NCI-H2107 (cell line): ENCODE data around the gene TMEM170B.

Source experiments
- DNase-seq: peaks from one replicate; lab custom pipeline; 2025; lab: John Stamatoyannopoulos, UW

Gene TMEM170B

DNA sequence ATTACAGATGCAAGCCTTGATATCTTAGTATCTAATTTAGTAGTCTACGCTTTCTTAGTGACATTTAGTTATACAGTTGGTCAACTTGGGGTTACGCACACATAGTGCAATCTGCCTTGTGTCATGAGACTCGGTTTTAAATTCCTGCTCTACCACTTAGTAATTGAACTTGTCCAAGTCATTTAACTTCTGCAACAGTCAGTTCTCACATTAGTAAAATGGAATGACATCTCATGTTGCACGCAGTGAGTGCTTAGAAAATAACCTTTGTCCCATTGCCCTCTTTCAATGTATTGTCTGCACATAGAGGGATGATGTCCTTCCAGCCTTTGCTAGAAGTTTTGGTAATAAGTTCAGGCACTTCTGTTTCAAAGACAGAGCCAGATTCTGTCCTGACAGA is 48.6 kb downstream of the TMEM170B start:
- no peak for DNase-seq

DNA sequence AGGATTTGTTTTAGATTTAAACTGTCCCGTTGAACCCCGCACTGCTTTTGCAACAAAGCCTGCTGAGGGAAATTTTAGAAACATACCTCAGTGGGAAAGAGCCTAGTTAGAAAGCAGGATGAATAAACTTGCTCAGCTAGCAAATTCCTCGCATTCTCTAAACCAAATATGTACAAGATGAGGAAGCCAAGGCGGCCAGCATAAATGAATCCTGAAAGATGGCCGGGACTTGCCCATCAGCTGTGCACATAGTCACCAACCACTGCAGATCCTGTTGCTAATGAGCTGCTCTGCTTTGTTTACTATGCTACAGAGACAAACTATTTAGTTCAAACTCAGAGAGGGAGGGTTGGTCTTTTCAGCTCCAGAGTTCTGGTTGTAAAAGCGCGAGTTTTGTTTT is 49.0 kb downstream of the TMEM170B start:
- no peak for DNase-seq

DNA sequence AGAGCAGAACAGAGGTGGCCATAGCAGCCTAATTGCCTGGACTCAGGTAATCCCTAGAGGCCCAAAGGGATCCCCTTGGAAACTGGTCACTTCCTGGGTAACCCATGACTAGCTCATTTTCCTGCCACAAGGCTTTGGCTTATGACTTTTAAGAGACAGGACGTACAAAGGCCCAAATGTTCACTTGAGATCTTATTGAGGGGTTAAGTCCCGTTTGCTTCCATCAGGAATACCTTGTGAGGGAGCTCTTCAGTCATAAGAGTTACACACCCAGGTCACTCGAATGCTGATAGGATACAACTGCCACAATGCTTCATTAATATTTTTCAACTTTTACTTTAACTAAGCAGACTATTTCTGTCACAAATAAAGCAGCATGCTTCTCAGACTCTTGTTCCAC is 51.7 kb downstream of the TMEM170B start:
- no peak for DNase-seq

DNA sequence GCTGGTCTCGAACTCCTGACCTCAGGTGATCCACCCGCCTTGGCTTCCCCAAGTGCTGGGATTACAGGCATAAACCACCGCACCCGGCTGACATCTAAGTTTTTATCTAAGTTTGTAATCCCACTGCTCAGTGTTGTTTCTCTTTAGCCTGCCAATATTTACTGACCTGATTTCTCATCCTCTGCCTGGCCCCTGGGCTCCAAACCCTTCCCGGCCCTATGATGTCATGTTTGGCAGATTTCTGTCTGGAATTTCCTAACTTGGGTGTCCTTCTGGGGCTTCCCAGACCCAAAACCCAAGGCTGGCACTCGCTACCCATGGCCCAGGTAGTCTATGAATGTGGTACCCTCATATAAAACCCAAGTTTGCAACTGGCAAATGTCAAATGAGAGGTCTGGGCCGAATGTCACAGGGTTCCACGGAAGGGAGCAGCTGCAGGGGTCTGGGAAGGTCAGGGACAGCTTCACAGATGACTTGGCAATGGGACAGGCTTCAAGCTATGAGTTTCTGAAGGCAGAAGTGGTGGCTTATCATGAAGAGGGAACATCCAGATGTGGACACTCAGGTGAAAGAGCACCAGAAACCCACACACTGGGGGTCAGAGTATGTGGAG is 54.9 kb downstream of the TMEM170B start:
- no peak for DNase-seq

DNA sequence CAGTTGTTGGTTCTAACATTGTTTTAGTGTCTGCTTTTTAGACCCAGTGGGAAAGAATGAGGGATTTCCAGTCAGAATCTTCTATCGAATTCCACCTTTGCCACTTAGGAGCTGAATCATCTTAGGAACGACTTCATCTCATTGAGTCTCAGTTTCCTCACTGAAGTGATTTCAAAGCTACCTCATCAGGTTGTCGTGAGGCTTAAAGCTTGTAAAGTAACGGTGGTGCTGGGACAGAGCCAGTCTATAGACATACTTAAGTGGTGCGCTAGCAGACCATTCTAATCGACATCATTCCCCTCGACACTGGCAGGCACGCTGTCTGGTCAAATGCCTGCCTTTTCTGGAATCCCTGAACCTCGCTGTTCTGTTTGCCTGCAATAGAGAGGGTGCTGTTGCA is 55.5 kb downstream of the TMEM170B start:
- no peak for DNase-seq

DNA sequence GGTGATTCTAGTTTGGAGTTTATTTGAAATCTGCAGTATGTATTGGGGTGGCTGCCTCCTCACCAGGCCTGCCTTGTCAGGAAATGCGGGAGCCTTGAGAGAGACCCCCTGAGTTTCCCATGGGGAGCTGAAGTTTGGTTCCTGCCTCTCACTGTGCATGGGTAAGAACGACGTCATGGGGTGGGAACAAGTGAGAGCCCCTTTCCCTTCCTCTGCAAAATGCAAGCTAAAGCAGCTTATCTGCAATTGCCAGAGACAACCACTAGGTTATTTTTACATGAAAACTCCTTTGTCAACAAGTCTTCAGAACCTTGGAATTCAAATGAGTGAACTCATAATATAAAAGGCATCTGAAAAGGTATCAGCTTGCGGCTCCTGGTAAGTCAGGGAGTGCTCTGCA is 58.4 kb downstream of the TMEM170B start:
- no peak for DNase-seq

DNA sequence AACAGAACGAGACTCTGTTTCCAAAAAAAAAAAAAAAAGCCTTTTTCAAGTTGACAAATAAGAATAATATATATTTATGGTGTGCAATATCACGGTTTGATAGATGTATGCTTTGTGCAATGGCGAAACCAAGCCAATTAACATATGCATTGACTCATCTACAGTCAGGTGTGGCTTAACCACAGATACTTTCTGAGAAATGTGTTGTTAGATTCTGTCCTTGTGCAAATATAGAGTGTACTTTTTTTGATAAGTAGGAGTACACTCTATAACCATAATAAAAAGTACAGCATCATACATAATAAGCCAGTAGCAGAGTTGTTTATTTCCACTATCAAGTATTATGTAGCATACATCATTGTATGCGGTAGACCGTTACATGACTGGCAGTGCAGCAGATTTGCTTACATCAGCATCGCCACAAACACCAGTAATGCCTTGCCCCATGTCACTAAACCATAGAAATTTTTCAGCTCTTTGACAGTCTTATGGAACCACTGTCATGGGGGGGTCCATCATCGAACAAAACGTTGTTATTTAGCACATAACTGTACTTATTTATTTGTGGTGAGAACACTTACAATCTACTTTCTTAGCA is 59.2 kb downstream of the TMEM170B start:
- no peak for DNase-seq

DNA sequence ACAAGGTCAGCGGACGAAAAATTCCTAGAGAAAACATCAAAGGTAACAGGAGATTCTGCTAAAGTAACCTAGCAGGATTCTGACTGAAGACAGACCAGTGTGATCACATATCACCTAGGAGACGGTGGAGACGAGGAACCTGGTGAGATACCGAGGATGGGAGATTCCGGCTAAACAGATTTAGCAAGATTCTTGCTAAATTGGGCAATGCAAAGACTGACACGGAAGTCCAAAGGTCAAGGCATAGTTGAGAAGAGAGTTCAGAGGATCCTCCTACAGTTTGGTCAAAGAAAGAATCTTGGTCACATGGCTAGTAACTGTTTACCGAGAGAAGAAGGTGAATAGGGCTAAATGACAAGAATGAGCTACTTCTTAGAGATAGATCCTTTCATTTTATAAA is 61.1 kb downstream of the TMEM170B start:
- no peak for DNase-seq

DNA sequence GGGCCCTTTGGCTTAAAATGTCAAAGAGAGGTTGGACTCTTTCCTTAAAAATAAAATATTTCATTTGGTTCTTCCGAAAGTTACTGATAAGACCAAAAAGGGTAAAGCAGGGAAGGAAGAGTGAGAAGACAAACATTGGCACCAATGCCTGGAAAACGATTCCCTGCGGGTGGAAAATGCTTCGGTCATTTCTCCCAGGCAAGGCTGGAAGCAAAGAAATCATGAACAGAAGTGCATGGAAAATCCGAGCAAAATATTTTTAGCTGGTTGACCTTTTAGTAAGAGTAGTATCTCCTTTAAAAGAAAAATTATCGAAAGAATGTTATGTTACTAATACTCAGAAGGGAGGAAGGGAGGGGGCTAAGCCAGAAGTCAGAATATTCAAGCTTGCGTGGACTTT is 62.7 kb downstream of the TMEM170B start:
- no peak for DNase-seq

DNA sequence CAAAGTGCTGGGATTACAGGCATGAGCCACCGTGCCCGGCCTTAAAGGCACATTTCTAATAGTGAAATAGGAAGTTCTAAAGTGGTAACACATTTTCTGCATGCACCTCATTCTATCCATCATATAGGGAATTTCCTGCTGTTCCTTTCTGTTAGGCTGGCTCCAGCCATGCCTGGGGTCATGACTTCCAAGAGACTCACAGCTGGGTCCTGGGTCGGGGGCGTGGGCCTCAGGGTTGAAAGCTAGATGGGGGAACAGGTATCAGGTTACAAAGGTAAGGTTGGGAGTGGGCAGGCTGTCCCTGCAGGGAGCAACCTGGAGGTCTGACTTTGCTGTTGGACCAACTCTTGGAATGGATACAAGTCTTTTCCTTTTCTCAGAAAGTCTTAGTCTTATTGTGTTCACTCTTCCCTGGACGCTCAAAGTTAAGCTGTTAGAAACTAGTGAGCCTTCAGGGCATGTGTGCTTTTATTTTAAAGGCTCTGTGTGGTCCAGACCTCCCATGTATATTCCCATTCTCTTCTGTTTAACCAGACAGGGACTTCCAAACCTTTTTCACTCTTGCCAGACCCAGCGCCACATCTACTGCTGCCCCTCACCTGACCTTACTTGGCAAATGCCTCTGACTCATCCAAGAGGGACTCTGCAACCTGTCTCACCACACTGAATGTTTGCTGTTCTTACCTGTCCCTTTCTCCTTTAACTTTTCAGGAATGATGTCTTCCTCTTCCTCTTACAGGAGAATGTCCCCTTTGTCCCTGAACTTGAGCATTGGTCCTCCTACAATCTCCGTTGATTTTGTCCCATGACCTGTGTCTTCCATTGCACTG is 64.4 kb downstream of the TMEM170B start:
- DNase-seq: no peak

DNA sequence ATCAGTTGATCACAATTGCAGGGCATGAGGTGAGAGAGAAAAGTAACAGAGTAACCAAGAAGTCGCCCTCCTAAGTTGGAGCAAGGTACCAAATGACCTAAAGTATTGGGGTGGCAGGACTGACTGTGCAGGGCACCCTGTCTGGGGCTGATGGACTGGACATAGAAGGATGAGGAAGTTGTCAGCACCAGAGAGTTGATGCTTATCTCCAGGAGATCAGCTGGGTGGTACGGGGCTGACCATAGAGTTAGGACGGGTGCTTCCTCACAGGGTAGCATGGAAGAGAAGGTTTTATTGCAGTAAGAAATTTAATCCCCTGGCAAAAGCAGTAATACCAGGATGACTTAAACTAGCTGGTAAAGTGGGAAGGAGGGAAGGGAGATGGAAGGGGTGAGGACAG is 66.7 kb downstream of the TMEM170B start:
- DNase-seq: no peak

DNA sequence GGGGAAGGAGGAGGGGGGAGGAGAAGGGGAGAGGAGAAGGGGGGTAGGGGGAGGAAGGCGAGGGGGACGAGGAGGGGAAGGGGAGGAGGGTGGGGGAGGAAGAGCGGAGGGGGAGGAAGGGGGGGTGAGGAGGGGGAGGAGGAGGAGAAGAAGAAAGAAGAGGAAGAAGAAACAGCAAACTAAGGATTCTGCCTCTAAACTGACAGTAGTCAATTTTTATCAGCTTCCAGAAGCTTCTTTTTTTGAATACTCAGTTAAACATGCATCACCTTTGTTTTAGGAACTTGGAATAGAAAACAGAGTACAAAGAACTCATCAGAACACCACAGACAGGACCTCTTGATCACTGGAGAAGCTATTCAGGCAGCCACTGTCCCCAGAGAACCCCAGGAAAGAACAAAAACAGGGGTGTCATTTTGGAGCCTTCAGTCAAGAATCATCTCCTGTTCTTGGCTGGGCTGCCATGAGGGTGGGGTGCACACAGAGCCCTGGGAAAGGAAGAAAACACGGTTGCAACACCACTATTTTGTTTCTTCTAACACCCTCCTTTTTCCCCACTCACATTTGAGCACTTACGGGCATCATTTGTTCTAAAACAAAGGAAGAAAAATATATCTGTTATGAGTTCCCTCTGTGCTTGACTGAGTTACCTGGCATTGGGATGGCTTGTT is 67.4 kb downstream of the TMEM170B start:
- DNase-seq: no peak

DNA sequence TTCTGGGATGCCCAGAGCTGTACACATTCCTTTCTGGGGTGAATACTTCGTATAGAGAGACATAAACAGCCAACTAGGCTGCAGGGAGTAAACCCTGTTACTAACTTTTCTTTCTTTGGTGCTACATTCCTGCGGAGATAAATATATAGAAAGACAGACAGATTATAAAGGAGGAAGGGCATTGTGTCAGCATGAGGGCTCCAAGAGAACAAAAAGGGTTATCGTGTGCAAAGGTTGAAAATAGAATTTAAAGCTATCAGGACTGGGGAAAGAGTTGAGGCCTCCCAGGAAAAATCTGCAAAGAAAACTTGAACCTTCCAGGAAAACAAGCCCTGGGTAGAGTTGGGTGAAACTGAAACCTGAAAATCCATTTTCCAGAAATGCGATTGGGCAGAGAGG is 68.0 kb downstream of the TMEM170B start:
- DNase-seq: no peak

DNA sequence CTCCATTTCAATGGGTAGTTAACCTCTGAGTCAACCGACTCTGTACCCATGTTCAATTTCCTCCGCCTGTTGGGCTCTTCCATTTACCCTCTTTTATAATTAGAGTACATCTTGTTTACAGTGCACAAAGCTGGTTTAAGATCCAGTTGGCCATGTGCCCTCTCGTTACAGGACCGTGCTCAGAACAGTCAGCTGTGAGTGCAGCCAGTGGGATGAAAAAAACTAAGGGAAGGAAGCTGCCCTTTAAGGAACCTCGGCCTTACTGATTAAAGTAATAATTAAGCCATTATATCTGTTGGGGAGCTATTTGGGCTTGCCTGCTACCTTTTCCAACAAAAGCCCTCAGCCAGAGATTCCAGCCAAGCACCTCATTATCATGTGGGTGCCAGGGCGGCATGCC is 68.8 kb downstream of the TMEM170B start:
- DNase-seq: no peak

DNA sequence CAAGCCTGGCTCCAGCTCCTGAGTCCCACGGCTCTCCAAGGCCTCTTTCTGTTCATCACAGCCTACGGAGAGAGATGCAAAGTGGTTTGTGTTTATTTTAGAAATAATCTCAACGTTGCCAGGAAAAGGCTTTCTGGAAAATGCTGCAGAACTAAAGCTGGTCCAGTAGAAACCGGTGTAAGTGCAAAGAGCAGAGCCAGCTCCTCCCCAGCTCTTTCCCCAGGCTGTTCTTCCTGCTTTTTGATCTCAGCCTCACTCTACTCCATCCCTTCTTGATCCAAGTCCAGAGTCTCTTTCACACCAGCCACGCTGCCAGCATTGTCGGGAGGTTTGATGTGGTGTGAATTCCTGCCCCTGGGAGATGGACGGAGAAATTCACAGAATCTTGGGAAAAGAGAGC is 69.8 kb downstream of the TMEM170B start:
- DNase-seq: no peak

DNA sequence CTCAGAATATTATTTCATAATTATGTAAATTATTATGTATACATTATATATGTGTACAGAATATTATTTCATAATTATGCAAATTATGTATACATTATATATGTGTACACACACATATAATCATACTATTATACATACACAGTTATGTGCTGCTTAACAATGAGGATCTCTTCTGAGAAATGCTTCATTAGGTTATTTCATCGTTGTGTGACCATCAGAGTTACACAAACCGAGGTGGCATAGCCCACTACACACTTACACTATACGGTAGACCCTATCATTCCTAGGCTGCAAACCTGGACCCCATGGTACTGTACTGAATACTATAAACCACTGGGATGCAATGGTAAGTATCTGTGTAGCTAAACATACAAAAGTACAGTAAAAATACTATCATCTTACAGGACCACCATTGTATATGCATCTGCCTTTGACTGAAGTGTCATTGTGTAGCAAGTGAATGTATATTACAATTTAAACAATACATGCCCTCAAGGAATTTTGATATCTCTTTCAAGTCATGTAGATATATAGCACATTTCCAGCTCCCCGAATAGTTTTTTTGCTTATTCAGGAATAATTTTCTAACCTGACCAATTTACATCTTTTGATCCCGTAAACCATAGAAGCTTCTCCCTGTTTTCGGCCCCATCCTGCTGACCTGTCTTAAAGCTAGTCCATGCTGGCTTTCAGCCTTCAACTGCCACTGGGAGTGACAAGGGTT is 71.2 kb downstream of the TMEM170B start:
- no peak for DNase-seq

DNA sequence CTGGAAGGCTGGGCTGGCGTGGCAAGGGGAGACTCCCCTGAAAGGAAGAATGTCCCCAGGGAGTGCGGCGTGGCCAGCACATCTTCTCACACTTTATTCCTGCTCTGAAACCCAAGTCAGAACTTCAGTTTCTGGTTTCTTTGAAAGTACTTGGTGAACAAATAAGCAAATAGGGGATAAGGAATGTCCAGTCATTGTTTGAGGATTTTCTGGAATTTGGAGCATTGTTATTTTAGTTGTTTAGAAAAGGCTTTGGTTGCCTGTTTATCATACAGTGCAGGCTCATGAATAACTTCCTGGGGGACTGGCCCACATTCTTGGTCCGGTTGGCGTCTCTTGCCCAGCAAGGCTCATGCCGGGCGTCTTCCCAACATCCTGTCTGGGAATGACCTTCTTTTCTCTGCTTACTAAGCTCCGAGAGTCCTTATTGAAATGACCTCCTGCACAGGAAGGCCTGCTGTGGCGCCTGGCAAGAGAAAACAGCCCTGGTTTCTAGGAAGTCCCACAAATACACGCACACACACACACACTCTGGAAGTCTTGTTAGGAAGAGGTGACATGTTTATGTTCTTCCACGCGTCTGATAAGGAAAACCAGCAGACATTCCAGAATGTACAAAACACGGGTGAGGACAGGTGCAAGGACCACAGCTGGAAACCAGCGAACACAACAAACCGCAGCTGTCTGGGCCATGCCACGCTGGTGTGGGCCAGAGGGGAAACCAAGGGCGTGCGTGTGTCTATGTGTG is 71.9 kb downstream of the TMEM170B start:
- DNase-seq: no peak

DNA sequence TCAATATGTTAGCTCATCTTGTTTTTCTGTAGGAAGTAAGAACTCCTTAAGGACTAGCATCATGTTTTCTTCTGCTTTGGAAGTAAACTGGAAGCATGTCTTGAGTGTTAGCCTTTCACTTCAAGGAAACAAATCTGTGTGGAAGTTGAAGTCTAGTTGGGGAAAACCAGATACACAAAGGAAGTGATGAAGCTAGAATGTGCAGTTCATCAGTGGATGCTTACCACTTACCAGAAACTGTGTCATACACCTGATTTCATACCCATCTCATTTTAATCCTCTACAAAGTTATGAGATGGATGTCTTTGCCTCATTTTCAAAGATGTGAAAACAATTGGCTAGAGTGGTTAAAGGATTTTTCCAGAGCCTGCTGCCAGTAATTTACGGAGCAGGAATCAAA is 75.8 kb downstream of the TMEM170B start:
- DNase-seq: no peak

DNA sequence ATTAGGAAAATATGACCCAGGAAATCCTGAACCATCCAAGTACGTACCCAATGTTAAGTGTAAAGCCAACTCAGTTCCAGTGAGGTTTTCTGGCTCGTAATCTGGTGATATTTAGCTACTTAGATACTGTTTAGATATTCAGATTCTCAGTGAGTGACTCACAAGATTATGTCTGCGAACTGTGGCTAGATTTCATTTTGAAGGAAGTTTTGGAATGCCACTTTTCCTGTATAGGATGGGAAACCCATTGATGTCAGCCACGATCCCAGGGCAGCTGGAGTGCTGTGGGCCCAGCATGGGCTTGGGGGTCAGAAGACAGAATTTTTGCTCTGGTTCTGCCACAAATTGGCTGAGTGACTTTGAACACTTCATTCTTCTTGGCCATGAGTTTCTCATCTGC is 76.3 kb downstream of the TMEM170B start:
- no peak for DNase-seq

DNA sequence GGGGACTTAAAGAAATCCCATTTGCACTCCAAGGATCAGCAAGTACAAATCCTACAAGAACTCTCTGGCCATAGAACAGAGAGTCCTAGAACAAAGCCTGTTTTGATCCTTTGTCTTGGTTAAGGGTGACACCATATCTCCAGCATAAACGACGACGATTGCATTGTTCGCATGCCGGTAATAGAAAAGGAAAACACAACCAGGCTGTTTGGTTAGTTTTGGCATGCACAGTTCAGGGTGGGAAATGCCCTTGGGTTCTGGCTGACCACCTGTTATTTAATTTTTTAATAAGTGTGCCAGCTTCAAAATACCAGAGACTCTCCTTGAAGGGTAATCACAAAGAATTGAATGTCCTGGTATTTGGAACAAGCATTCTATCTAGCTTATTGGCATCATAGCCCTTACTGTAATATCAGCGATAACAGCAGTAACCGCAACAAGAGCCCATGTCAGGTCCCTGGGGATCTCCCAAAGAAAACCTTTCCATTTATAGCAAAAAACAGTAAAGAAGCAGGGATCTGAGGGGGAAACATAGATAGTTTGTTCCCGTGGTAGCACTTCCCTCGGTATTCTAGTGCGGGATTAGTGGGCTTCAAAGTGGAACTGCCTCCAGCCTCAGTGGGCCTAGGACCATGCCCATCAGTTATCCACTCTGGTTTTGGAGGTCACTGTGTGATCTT is 77.1 kb downstream of the TMEM170B start:
- DNase-seq: no peak

DNA sequence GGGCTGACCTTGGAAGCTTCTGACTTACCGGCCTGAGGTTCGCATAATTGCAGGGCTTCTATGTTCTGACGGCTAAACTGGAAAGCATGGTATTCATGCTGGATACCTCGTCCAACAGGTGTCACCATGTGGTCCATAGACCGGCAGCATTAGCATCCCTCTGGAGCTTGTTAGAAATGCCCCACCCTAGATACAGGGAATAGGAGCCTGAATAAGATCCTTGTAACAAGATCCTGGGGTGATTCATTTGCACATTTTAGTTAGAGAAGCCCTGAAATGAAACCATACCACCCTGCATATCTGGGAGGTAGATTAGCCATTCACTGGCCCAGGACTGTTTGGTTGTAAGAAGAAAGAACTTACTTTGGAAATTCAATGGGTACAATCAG is 77.7 kb downstream of the TMEM170B start:
- DNase-seq: no peak
